Jurkat, Clone E6-1 (cell line): Measurements from ENCODE around the gene HRH1.
A peak's percentile ranks its signal among the peaks of the same experiment; 100 is the strongest.

Experiments
- DNase-seq: peaks from one replicate; pipeline ENCODE4 v3.0.0-alpha.2; 2011; ENCODE audit warnings: low read depth, low spot score
- H3K4me3 ChIP-seq: 2 replicates; pipeline ENCODE4 v1.5.1; 2011; ENCODE audit warnings: mild to moderate bottlenecking, low read length, control low read depth, moderate library complexity

HRH1 gene

GRCh38 chr3:11258958-11259357, 104.7 kb downstream of the HRH1 start:
- no peak overlapping the region for H3K4me3 ChIP-seq
- DNase-seq, result no peak

GRCh38 chr3:11260460-11260859, 106.2 kb downstream of the HRH1 start:
- H3K4me3 ChIP-seq, result no peak overlapping the region
- no peak for DNase-seq

GRCh38 chr3:11269007-11269406, 114.7 kb downstream of the HRH1 start:
- DNase-seq, result no peak
- H3K4me3 ChIP-seq, result no peak overlapping the region

GRCh38 chr3:11271986-11272904, 118.0 kb downstream of the HRH1 start, which contains the start of gene ATG7:
TSS of gene ATG7 (plus strand) at chr3:11272397. CDS start at chr3:11298696, 26,299 bp downstream.
- peak; percentile 94 for DNase-seq
- peak within 1 kb of the TSS; percentile 83 for H3K4me3 ChIP-seq

GRCh38 chr3:11272906-11273574, 118.7 kb downstream of the HRH1 start:
- peak overlapping the region; percentile 83 for H3K4me3 ChIP-seq
- DNase-seq, result no peak

GRCh38 chr3:11273891-11274291, 119.6 kb downstream of the HRH1 start:
- H3K4me3 ChIP-seq, result no peak overlapping the region
- DNase-seq, result no peak

- no peak for DNase-seq
- H3K4me3 ChIP-seq, result no peak overlapping the region
Measured at GRCh38 chr3:11274566-11275142, 120.4 kb downstream of the HRH1 start.

- no peak for DNase-seq
- no peak overlapping the region for H3K4me3 ChIP-seq
Measured at GRCh38 chr3:11275926-11276325, 121.6 kb downstream of the HRH1 start.

GRCh38 chr3:11276901-11277300, 122.6 kb downstream of the HRH1 start:
- H3K4me3 ChIP-seq, result no peak overlapping the region
- no peak for DNase-seq

- DNase-seq, result peak; percentile 47
- H3K4me3 ChIP-seq, result no peak overlapping the region
Measured at GRCh38 chr3:11282250-11283138, 128.2 kb downstream of the HRH1 start.

- H3K4me3 ChIP-seq, result no peak overlapping the region
- DNase-seq, result no peak
Measured at GRCh38 chr3:11283139-11283475, 128.8 kb downstream of the HRH1 start.

- no peak for DNase-seq
- no peak overlapping the region for H3K4me3 ChIP-seq
Measured at GRCh38 chr3:11284011-11284410, 129.7 kb downstream of the HRH1 start.

GRCh38 chr3:11285471-11285870, 131.2 kb downstream of the HRH1 start:
- no peak for DNase-seq
- no peak overlapping the region for H3K4me3 ChIP-seq

GRCh38 chr3:11287404-11287803, 133.1 kb downstream of the HRH1 start:
- no peak for DNase-seq
- no peak overlapping the region for H3K4me3 ChIP-seq

GRCh38 chr3:11288021-11288491, 133.8 kb downstream of the HRH1 start:
- DNase-seq, result no peak
- no peak overlapping the region for H3K4me3 ChIP-seq

GRCh38 chr3:11288786-11289637, 134.7 kb downstream of the HRH1 start:
- H3K4me3 ChIP-seq, result peak overlapping the region; percentile 24
- DNase-seq, result peak; percentile 80

GRCh38 chr3:11289864-11290263, 135.6 kb downstream of the HRH1 start:
- no peak overlapping the region for H3K4me3 ChIP-seq
- no peak for DNase-seq
